Muscle layer of duodenum (tissue), 2 donors: Measurements from ENCODE around the gene DNAH11.

Source experiments
- H3K27ac ChIP-seq: one replicate; pipeline ENCODE4 v1.7.0; 2013; ENCODE audit warnings: mild to moderate bottlenecking, low read length
- H3K27me3 ChIP-seq: one replicate; pipeline ENCODE4 v1.7.0; 2013; ENCODE audit warnings: low read depth, mild to moderate bottlenecking, control low read depth, low read length
- H3K36me3 ChIP-seq, 2 donors: one replicate each; pipeline ENCODE4 v1.7.0; 2013; ENCODE audit warnings: low read length in 2 of 2, control low read depth in 1 of 2, mild to moderate bottlenecking in 1 of 2; ENCODE audit not compliant: insufficient read depth in 2 of 2, control insufficient read depth in 1 of 2
- H3K4me1 ChIP-seq, 2 donors: one replicate each; pipeline ENCODE4 v1.7.0; 2013; ENCODE audit warnings: low read length in 2 of 2, mild to moderate bottlenecking in 2 of 2, control low read depth in 1 of 2, moderate library complexity in 1 of 2; ENCODE audit not compliant: insufficient read depth in 2 of 2, control insufficient read depth in 1 of 2
- H3K4me3 ChIP-seq, 2 donors: one replicate each; pipeline ENCODE4 v1.7.0; 2013; ENCODE audit warnings: low read length in 2 of 2, low read depth in 1 of 2, mild to moderate bottlenecking in 1 of 2
- H3K9me3 ChIP-seq, 2 donors: one replicate each; pipeline ENCODE4 v1.7.0; 2013; ENCODE audit warnings: low read length in 2 of 2, control low read depth in 1 of 2, mild to moderate bottlenecking in 1 of 2; ENCODE audit not compliant: control insufficient read depth in 1 of 2
- donor health status: healthy.

The DNAH11 gene

DNA sequence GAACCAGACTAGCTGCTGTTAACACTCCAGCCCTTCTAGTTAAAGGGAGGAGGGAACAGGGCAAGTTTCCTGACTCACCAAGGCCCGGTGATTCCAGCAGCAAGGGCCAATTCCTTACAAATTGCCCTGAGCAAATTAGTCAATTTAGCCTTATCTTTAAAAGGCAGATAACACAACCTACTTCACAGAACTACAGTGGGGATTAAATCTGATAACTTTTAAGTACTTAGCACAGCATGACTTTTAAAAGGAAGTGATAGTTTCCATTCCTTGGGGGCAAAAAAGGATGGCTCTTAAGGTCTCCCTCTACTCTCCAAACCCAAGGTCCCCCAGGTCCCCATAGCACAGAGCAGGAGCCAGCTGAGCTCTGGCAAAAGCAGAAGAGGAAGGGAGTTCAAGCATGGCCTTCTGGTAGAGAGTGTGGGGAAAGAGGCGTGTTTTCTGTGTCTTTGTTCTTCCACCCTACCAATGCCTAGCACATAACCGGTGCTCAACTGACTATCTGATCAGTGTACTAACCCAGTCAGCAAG lies 398.8 kb downstream of the DNAH11 start:
- no peak overlapping the region for H3K4me3 ChIP-seq
- no peak overlapping the region for H3K27ac ChIP-seq
- no peaks in the 10 kb centered on the region for H3K36me3 ChIP-seq
- peaks cover 21 to 35% of the 10 kb centered on the region in 2 donors for H3K4me1 ChIP-seq
- H3K27me3 ChIP-seq: no peaks in the 10 kb centered on the region
- no peaks in the 10 kb centered on the region for H3K9me3 ChIP-seq

DNA sequence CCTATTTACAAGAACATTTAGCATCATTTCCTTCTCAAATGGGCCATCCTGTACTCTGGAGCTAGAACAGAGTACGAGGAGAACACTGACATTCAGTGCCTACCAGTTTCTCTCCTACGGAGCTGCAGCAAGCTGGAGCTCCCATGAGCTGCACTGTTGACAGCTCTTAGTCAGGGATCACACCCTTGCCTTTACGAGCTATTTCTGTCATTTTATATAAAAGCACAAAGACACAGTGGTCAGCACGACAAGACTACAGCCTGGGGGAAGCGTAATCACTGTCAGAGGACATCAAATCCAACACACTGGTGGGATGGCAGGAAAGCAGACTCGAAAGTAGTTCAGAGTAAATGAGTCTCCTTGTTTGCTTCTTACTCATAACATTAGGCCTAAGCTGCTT lies 400.1 kb downstream of the DNAH11 start:
- Histone ChIP-seq H3K36me3 (no peaks in the 10 kb centered on the region), H3K27ac (no peak overlapping the region), H3K4me3 (no peak overlapping the region), H3K9me3 (no peaks in the 10 kb centered on the region), H3K4me1 (peaks cover 21 to 35% of the 10 kb centered on the region in 2 donors), H3K27me3 (no peaks in the 10 kb centered on the region)

DNA sequence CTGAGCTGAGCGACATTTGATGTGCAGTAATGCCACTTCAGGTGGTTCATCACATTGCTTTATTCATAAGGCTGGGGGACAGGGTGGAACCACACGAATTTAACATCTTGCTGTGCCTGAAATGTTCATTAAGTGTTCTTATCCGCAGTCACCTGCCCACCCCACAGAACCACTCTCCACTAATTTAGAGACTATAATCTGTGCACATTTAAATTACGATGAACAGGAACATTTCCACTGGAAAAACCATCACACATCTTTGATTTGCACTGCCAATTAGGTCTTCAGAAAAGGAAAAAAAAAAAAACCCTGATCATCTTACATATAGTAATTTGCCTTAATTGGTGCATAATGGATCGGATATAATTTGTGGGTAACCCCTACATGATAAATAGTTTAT lies 400.6 kb downstream of the DNAH11 start:
- Histone ChIP-seq H3K27ac (no peak overlapping the region), H3K9me3 (no peaks in the 10 kb centered on the region), H3K4me3 (peak overlapping the region in 1 of 2 donors; percentile 89), H3K27me3 (no peaks in the 10 kb centered on the region), H3K36me3 (no peaks in the 10 kb centered on the region), H3K4me1 (peaks cover 21 to 35% of the 10 kb centered on the region in 2 donors)

DNA sequence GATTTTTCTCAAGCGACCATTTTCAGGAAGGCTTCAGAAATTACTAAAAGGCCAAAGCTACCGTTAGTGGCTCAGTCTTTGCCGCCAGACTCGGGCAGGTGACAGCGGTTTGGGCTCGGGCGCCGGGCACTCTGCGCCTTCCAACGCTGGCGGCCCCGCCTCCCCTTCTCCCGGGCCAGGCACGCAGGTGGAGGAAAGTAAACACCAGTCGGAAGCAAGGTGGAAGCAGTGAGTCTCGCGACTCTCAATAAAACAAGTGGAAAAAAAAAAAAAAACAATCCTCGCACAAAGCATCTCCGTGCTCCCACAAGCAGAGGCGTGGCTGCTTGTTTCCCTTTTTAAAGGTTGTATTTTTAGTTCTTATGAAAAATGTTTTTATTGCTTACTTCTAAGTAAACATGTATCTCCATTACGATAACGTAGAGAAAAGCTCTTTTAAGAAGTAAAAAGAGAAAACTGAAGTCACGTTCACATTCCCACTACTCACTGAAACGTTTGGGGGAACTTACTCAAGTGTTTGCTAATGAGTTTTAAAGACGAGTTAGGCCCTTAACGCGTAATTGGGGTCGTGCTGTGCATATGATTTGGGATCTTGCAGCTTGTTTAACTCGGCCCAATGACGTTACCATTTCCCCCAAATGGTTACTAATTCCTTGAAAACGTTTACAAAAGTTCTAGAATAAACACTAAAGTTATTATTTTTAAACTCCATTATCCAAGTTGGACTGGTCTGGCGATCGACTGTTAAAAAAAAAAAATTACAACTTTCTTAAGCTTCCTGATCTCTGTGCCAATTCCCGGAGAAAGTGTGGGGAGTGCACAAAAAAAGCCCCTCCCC lies 402.0 kb downstream of the DNAH11 start:
- no peaks in the 10 kb centered on the region for H3K9me3 ChIP-seq
- no peaks in the 10 kb centered on the region for H3K36me3 ChIP-seq
- H3K4me1 ChIP-seq: peaks cover 12 to 35% of the 10 kb centered on the region in 2 donors
- peak overlapping the region; percentile 74 for H3K27ac ChIP-seq
- H3K4me3 ChIP-seq: peak overlapping the region; percentile 78 to 89
- no peaks in the 10 kb centered on the region for H3K27me3 ChIP-seq

DNA sequence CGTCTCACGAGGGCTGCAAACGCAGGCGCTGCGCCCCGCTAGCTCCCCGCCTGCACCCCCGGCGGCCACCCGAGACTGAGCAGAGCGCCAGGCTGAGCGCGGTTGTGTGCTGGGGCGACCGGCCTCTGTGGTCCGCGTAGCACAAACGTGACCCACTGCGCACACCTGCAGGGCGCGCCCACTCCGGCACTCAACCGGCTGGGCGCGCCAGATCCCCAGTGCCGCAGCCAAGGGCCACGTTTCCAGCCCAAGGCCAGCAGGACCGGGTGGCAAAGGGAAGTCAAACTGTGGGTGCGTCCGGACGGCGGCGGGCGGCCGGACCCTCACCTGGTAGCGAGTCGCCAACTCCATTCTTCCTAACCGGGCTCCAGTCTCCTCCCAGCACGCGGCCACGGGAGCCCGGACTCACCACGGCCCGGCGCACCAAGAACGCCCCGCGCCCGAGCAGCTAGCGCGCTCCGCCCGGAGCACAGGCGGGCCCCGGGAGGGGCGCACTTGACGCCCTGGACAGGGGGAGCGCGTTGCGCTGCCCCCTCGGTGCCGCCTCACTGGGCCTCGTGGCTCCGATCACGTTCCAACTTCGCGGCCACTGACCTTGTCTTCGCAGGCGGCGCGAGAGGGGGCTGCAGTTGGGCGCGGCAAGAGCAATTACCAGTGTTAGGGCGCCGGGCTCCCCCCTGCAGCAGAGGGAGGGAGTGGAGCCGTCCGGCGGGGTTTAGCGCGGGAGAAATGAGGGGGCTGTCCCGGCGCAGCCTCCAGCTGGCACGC lies 402.8 kb downstream of the DNAH11 start, which contains the start of gene CDCA7L:
CDCA7L (minus strand) TSS at position 446 of the 768 bp plus-strand sequence; CDS start at position 351, 95 bp downstream.
- Histone ChIP-seq H3K27ac (peak within 1 kb of the TSS; percentile 74), H3K4me1 (peaks cover 12 to 35% of the 10 kb centered on the region in 2 donors), H3K27me3 (no peaks in the 10 kb centered on the region), H3K4me3 (peak within 1 kb of the TSS; percentile 78 to 89), H3K36me3 (no peaks in the 10 kb centered on the region), H3K9me3 (no peaks in the 10 kb centered on the region)

DNA sequence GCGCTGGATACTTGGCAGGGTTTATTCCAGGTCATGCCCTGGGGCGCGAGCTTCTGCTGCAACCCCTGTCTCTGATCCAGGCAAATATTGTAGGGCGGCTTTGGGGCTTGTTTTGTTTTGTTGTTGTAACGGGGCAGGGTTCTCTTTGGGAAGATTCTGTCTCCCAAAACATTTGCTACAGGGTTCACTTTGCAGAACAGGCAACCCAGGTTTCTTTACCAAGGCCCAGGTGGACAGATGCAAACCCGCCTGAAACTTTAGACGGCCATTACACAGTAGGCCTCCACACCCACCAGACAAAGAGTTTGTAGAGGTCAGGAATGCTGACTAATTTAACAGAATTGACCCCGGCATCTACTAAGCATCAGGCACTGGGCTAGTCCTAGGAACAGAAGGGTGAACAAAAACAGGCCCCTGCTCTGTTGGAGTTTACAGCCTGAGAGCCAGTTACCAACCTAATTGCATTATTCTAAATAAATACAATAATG lies 403.4 kb downstream of the DNAH11 start:
- no peaks in the 10 kb centered on the region for H3K36me3 ChIP-seq
- peaks cover 11 to 29% of the 10 kb centered on the region in 2 donors for H3K4me1 ChIP-seq
- H3K27me3 ChIP-seq: no peaks in the 10 kb centered on the region
- no peak overlapping the region for H3K27ac ChIP-seq
- no peaks in the 10 kb centered on the region for H3K9me3 ChIP-seq
- peak overlapping the region; percentile 78 to 89 for H3K4me3 ChIP-seq

DNA sequence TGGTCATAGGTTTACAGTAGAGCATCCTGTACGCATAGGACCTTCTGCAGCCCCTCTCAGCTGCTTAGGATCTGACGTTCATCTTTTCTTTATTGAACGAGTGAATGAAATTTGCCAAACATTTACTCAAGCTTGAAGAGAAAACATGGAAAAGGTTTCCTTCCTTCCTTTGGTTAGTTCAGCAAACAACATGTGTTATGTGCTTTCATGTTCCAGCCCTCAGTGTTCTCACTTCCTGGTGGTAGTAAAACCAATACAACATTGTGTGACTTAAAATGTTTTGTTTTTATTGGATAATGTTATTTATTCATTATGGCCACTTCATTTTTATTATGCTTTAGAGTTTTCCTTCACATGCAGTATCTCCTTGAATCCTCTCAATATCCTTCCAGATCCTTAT lies 404.2 kb downstream of the DNAH11 start:
- H3K4me1 ChIP-seq: peaks cover 8 to 24% of the 10 kb centered on the region in 2 donors
- H3K4me3 ChIP-seq: no peak overlapping the region
- H3K27ac ChIP-seq: no peak overlapping the region

DNA sequence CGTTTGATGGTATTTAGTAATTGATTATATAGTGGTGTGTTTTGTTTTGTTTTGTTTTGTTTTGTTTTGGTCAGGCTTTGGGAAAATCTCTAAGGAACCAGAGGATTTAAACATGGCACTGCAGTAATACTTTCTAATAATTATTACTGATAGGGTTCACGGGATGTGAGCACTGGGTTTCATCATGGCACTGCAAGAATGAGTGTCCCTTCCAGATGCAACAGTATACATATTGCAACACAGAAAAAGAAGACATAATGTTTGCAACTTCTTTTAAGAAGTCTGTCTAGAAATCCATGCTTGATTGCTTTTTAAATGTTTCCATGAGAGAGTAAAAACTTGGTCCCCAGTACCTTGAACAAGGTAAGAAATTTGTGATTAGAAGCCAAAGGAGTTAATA lies 405.1 kb downstream of the DNAH11 start:
- Histone ChIP-seq H3K27ac (no peak overlapping the region), H3K4me3 (no peak overlapping the region), H3K9me3 (no peaks in the 10 kb centered on the region), H3K27me3 (no peaks in the 10 kb centered on the region), H3K4me1 (peaks cover 5 to 15% of the 10 kb centered on the region in 2 donors), H3K36me3 (no peaks in the 10 kb centered on the region)

More for the DNA sequence above, 404.2 kb downstream of the DNAH11 start:
- Histone ChIP-seq H3K27me3 (no peaks in the 10 kb centered on the region), H3K36me3 (no peaks in the 10 kb centered on the region), H3K9me3 (no peaks in the 10 kb centered on the region)

DNA sequence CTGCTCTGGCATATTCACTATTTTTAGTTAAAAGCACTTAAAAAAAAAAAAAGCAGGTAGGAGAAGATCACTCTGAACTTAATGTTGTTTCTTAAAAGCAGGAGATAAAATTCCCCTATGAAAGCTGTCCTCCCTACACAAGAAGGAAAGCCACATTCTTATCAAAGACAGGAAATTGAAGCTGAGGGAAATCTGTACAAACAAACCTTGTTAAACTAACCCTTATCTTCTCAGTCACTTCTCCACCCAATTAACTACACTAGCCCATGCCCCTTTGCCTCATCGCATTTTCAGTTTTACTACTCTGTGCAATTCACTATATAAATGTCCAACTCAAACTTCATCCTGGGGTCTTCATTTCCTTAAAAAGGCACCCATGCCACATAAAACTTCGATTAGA lies 405.5 kb downstream of the DNAH11 start:
- Histone ChIP-seq H3K9me3 (no peaks in the 10 kb centered on the region), H3K36me3 (no peaks in the 10 kb centered on the region), H3K4me1 (peaks cover 2 to 12% of the 10 kb centered on the region in 2 donors), H3K27ac (no peak overlapping the region), H3K4me3 (no peak overlapping the region), H3K27me3 (no peaks in the 10 kb centered on the region)

DNA sequence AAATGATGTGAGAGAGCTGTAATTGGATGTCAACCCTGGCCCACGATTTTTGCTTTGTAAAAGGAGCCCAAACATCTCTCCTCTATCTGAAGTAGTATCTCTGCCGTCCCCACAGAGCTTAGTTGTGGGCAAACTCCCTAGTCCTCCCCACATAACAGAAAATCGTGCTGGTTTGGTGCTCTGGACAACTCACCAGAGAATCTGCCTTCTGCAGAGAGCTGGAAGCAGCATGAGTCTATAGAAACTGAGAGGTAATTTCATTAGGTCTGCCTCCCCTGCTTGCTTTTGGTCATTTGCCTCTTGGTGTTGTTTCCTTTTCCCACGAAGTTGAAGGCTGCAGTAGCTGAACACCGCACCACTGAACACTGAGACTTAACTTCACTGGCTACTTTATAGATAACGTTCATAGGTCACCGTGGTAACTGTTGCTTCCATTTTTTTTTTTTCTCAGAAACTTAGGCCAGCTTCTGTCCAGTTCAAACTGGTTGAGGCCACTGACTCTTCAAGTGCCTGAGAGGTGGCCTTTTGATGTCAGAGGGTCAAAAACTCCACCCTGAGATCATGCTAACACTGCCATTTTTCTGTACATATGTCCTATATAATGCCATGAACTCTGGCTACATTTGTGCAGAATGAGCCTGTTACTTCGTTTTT lies 406.2 kb downstream of the DNAH11 start:
- no peak overlapping the region for H3K4me3 ChIP-seq
- H3K9me3 ChIP-seq: no peaks in the 10 kb centered on the region
- H3K27ac ChIP-seq: no peak overlapping the region
- H3K4me1 ChIP-seq: peaks cover 0 to 14% of the 10 kb centered on the region in 2 donors
- no peaks in the 10 kb centered on the region for H3K27me3 ChIP-seq
- no peaks in the 10 kb centered on the region for H3K36me3 ChIP-seq
